ENCODE measurements around the gene CNIH4.

Gene CNIH4

DNA sequence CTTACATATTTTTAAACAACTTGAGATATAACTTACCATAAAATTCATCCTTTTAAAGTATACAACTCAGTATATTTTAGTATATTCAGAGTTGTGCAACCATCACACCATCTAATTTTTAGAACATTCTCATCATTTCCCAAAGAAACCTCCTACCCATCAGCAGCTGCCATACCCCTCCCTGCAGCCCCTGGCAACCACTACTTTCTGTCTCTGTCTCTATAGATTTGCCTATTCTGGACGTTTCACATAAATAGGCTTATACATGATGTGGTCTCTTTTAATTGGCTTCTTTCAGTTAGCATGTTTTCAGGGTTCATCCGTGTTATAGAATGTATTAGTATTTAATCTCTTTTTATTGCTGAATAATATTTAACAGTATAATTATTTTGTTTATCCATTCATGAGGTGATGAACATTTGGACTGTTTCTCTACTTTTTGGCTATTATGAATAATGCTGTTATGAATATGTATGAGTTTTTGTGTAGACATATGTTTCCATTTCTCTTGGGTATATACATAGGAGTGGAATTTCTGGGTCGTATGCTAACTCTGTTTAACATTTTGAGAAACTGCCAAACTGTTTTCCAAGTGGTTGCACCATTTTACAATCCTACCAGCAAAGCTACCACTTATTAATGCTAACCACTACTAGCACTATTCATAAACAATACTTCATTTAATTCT is 48.4 kb downstream of the CNIH4 start:
- no peak overlapping the region for H2BK5ac ChIP-seq (ENCODE audit: low read depth, low read length, poor library complexity)
- no peaks in the 10 kb centered on the region for H3K27me3 ChIP-seq (ENCODE audit: insufficient read depth, low read length)
- peaks cover 16 to 22% of the 10 kb centered on the region in 2 experiments for H3K36me3 ChIP-seq (ENCODE audit: control insufficient read depth in 1 of 2, insufficient read depth in 2 of 2, low read length in 2 of 2)
- H2BK12ac ChIP-seq (ENCODE audit: low read length) = no peak overlapping the region
- no peaks in the 10 kb centered on the region for H3K9me3 ChIP-seq (ENCODE audit: insufficient read depth, low read depth, low read length)
- H3K23ac ChIP-seq (ENCODE audit: low read length) = no peak overlapping the region
- H3K9ac ChIP-seq (ENCODE audit: low read length) = no peak overlapping the region
- H2AFZ ChIP-seq (ENCODE audit: insufficient read depth, low read length, poor library complexity) = no peak overlapping the region
- no peaks in the 10 kb centered on the region for H3K79me2 ChIP-seq (ENCODE audit: control insufficient read depth, insufficient read depth, low read length, poor library complexity)
- H3K79me1 ChIP-seq (ENCODE audit: low read length) = no peaks in the 10 kb centered on the region
- no peak overlapping the region for H3K4me2 ChIP-seq (ENCODE audit: low read length)
- no CpG with 5 or more reads among the region's 3 CpGs for WGBS (ENCODE audit: extremely low coverage, insufficient coverage, insufficient read length)
- H4K8ac ChIP-seq (ENCODE audit: low read depth, low read length) = no peak overlapping the region
- H4K91ac ChIP-seq (ENCODE audit: low read depth, low read length) = no peak overlapping the region
- no peak overlapping the region for H3K18ac ChIP-seq (ENCODE audit: low read length)
- H3K4me3 ChIP-seq (ENCODE audit: low read depth, low read length) = no peak overlapping the region
- H2AK5ac ChIP-seq (ENCODE audit: low read length) = no peak overlapping the region
- no peak overlapping the region for H2BK120ac ChIP-seq (ENCODE audit: insufficient read depth, low read length, poor library complexity)
- no peak overlapping the region for H3K14ac ChIP-seq (ENCODE audit: low read length)
- no peak overlapping the region for H3K27ac ChIP-seq (ENCODE audit: low read depth, low read length)
- no peak for DNase-seq
- H3K4me1 ChIP-seq (ENCODE audit: control insufficient read depth in 1 of 2, insufficient read depth in 2 of 2, low read length in 2 of 2) = peaks cover 0 to 2% of the 10 kb centered on the region in 2 experiments
- H4K12ac ChIP-seq (ENCODE audit: low read depth, low read length) = no peak overlapping the region
- H3K4ac ChIP-seq (ENCODE audit: low read depth, low read length) = no peak overlapping the region

DNA sequence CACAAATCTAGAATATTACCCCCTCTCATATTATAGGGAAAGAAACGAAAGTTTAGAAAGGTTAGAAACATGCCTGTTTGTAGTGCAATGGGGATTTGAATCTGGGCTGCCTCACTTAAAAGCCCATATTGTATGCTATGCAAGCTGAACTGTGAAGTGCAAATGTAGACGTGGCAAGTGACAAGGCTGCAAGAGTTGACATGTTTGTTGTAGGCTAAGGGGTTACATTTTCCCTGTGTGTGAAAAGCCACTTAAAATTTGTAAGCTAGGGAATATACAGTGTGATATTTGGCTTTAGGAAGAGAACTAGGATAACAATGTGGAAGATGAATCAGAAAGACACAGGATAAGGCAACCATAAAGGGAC is 48.9 kb downstream of the CNIH4 start:
- WGBS (ENCODE audit: extremely low coverage, insufficient coverage, insufficient read length) = no CpG with 5 or more reads among the region's 2 CpGs

DNA sequence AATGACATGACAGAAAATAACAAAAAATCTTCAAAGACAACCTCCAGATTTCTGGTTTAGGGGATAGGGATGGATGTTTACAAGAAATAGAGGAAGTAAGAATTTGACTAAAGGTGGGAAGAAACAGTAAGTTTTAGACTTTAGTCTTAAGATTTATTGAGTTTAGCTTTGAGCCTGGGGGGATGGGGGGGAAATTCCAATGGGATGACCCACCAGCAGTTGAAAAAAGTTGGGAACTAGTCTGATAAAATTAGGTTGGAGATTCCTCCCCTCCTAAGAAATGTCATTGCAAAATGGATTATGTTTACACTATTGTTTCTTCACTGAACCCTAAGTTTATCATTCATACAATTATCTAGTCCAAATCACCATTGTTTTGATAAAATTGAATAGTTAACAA is 49.5 kb downstream of the CNIH4 start:
- Histone ChIP-seq H3K9me3 (ENCODE audit: insufficient read depth, low read depth, low read length) (no peaks in the 10 kb centered on the region), H3K23ac (ENCODE audit: low read length) (no peak overlapping the region), H3K36me3 (ENCODE audit: control insufficient read depth in 1 of 2, insufficient read depth in 2 of 2, low read length in 2 of 2) (peaks cover 19 to 24% of the 10 kb centered on the region in 2 experiments), H3K9ac (ENCODE audit: low read length) (no peak overlapping the region), H3K79me1 (ENCODE audit: low read length) (no peaks in the 10 kb centered on the region), H3K27ac (ENCODE audit: low read depth, low read length) (no peak overlapping the region), H2AFZ (ENCODE audit: insufficient read depth, low read length, poor library complexity) (no peak overlapping the region), H2AK5ac (ENCODE audit: low read length) (no peak overlapping the region), H2BK5ac (ENCODE audit: low read depth, low read length, poor library complexity) (no peak overlapping the region), H2BK120ac (ENCODE audit: insufficient read depth, low read length, poor library complexity) (no peak overlapping the region), H2BK12ac (ENCODE audit: low read length) (no peak overlapping the region), H4K8ac (ENCODE audit: low read depth, low read length) (no peak overlapping the region), H3K79me2 (ENCODE audit: control insufficient read depth, insufficient read depth, low read length, poor library complexity) (no peaks in the 10 kb centered on the region), H3K4me3 (ENCODE audit: low read depth, low read length) (no peak overlapping the region), H3K14ac (ENCODE audit: low read length) (no peak overlapping the region), H3K27me3 (ENCODE audit: insufficient read depth, low read length) (no peaks in the 10 kb centered on the region), H3K4me2 (ENCODE audit: low read length) (no peak overlapping the region), H3K18ac (ENCODE audit: low read length) (no peak overlapping the region), H3K4ac (ENCODE audit: low read depth, low read length) (no peak overlapping the region), H3K4me1 (ENCODE audit: control insufficient read depth in 1 of 2, insufficient read depth in 2 of 2, low read length in 2 of 2) (peaks cover 0 to 2% of the 10 kb centered on the region in 2 experiments), H4K91ac (ENCODE audit: low read depth, low read length) (no peak overlapping the region), H4K12ac (ENCODE audit: low read depth, low read length) (no peak overlapping the region)
- DNase-seq = no peak

More for the DNA sequence above, 48.9 kb downstream of the CNIH4 start:
- no peak overlapping the region for H2BK120ac ChIP-seq (ENCODE audit: insufficient read depth, low read length, poor library complexity)
- H3K14ac ChIP-seq (ENCODE audit: low read length) = no peak overlapping the region
- H3K4me2 ChIP-seq (ENCODE audit: low read length) = no peak overlapping the region
- H3K4me1 ChIP-seq (ENCODE audit: control insufficient read depth in 1 of 2, insufficient read depth in 2 of 2, low read length in 2 of 2) = peaks cover 0 to 2% of the 10 kb centered on the region in 2 experiments
- H2BK12ac ChIP-seq (ENCODE audit: low read length) = no peak overlapping the region
- H4K91ac ChIP-seq (ENCODE audit: low read depth, low read length) = no peak overlapping the region
- H3K18ac ChIP-seq (ENCODE audit: low read length) = no peak overlapping the region
- no peak overlapping the region for H3K4me3 ChIP-seq (ENCODE audit: low read depth, low read length)
- no peak for DNase-seq
- H3K79me1 ChIP-seq (ENCODE audit: low read length) = no peaks in the 10 kb centered on the region
- H3K27me3 ChIP-seq (ENCODE audit: insufficient read depth, low read length) = no peaks in the 10 kb centered on the region
- no peak overlapping the region for H3K4ac ChIP-seq (ENCODE audit: low read depth, low read length)
- no peak overlapping the region for H4K8ac ChIP-seq (ENCODE audit: low read depth, low read length)
- no peak overlapping the region for H3K27ac ChIP-seq (ENCODE audit: low read depth, low read length)
- peaks cover 16 to 23% of the 10 kb centered on the region in 2 experiments for H3K36me3 ChIP-seq (ENCODE audit: control insufficient read depth in 1 of 2, insufficient read depth in 2 of 2, low read length in 2 of 2)
- H3K9me3 ChIP-seq (ENCODE audit: insufficient read depth, low read depth, low read length) = no peaks in the 10 kb centered on the region
- H4K12ac ChIP-seq (ENCODE audit: low read depth, low read length) = no peak overlapping the region
- H2AFZ ChIP-seq (ENCODE audit: insufficient read depth, low read length, poor library complexity) = no peak overlapping the region
- no peak overlapping the region for H2BK5ac ChIP-seq (ENCODE audit: low read depth, low read length, poor library complexity)
- H3K79me2 ChIP-seq (ENCODE audit: control insufficient read depth, insufficient read depth, low read length, poor library complexity) = no peaks in the 10 kb centered on the region
- no peak overlapping the region for H3K9ac ChIP-seq (ENCODE audit: low read length)
- H3K23ac ChIP-seq (ENCODE audit: low read length) = no peak overlapping the region
- no peak overlapping the region for H2AK5ac ChIP-seq (ENCODE audit: low read length)

DNA sequence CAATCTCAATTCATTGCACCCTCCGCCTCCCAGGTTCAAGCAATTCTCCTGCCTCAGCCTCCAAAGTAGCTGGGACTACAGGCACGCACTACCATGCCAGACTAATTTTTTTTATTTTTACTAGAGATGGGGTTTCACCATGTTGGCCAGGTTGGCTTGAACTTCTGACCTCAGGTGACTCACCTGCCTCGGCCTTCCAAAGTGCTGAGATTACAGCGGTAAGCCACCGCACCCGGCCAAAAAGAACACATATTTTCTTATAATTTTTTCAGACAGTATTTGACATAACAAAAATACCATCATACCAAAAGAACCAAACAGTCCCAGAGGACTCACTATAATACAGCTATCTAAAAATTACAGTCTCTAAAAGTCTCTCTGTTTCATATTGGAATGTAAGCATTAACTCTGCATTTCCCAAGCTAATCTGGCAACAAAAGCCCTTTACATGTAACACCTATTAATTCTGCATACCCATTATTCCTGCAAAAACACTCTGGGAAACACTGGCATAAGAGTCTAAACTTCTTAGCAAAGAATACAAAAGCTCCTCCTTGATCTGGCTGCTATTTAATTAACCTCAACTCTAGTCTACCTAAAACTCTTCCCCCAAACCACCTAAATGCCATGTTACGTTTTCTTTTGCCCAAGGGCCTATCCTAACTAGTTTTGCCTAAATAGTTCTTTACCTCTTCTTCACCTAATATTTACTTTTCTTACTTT is 51.1 kb downstream of the CNIH4 start:
- Histone ChIP-seq H3K9ac (ENCODE audit: low read length) (no peak overlapping the region), H2BK5ac (ENCODE audit: low read depth, low read length, poor library complexity) (no peak overlapping the region), H3K27me3 (ENCODE audit: insufficient read depth, low read length) (no peaks in the 10 kb centered on the region), H3K18ac (ENCODE audit: low read length) (no peak overlapping the region), H3K4me3 (ENCODE audit: low read depth, low read length) (no peak overlapping the region), H2BK120ac (ENCODE audit: insufficient read depth, low read length, poor library complexity) (no peak overlapping the region), H3K4me2 (ENCODE audit: low read length) (no peak overlapping the region), H4K8ac (ENCODE audit: low read depth, low read length) (no peak overlapping the region), H2AFZ (ENCODE audit: insufficient read depth, low read length, poor library complexity) (no peak overlapping the region), H4K12ac (ENCODE audit: low read depth, low read length) (no peak overlapping the region), H3K4me1 (ENCODE audit: control insufficient read depth in 1 of 2, insufficient read depth in 2 of 2, low read length in 2 of 2) (peaks cover 0 to 2% of the 10 kb centered on the region in 2 experiments), H3K14ac (ENCODE audit: low read length) (no peak overlapping the region), H3K36me3 (ENCODE audit: control insufficient read depth in 1 of 2, insufficient read depth in 2 of 2, low read length in 2 of 2) (peaks cover 23 to 26% of the 10 kb centered on the region in 2 experiments), H2BK12ac (ENCODE audit: low read length) (no peak overlapping the region), H4K91ac (ENCODE audit: low read depth, low read length) (no peak overlapping the region), H3K79me1 (ENCODE audit: low read length) (no peaks in the 10 kb centered on the region), H2AK5ac (ENCODE audit: low read length) (no peak overlapping the region), H3K23ac (ENCODE audit: low read length) (no peak overlapping the region), H3K27ac (ENCODE audit: low read depth, low read length) (no peak overlapping the region), H3K79me2 (ENCODE audit: control insufficient read depth, insufficient read depth, low read length, poor library complexity) (no peaks in the 10 kb centered on the region), H3K9me3 (ENCODE audit: insufficient read depth, low read depth, low read length) (no peaks in the 10 kb centered on the region), H3K4ac (ENCODE audit: low read depth, low read length) (no peak overlapping the region)
- WGBS (ENCODE audit: extremely low coverage, insufficient coverage, insufficient read length) = no CpG with 5 or more reads among the region's 7 CpGs
- DNase-seq = peak; percentile 69 to 83
